Smooth muscle cell of the brain vasculature (primary cell): ENCODE measurements around the gene KMT5C.

ENCODE experiments used
- DNase-seq: peaks from one replicate; pipeline ENCODE4 v3.0.0-alpha.2; 2012; ENCODE audit warnings: low read depth, low spot score

Gene KMT5C

DNA sequence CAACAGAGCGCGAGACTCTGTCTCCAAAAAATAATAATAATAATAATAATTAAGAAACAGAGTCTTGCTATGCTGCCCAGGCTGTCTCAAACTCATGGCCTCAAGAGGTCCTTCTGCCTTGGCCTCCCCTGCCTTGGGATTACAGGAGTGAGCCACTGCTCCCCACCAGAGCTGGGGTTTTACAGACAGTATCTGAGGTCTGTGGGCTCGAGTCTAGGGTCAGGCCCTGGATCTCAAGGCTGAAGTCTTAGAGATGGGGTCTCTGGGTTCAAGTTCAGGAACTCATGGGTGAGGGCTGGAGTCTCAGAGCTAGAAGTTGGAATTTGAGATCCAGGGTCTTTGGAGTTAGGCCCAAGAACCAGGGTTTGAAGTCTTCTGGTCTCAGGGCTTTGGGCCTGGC is 27.1 kb downstream of the KMT5C start:
- no peak for DNase-seq

DNA sequence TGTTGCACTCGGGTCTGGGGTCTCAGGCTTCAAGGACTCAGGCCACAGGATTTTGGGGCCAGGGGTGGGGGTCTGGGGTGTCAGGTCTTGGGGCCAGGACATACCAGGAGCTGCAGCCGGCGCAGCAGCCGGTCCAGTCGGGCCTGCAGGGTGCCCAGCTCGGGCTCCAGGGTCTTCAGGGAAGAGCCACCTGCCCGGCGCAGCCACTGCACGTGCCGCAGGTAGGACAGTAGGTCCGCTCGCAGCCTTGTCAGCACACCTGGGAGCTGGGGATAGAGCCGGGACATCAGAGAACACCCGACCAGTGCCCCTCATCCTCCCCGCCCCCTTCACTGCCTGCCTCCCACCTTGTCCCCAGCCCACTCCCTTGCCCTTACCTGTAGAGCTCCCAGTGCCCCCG is 28.4 kb downstream of the KMT5C start:
- no peak for DNase-seq

DNA sequence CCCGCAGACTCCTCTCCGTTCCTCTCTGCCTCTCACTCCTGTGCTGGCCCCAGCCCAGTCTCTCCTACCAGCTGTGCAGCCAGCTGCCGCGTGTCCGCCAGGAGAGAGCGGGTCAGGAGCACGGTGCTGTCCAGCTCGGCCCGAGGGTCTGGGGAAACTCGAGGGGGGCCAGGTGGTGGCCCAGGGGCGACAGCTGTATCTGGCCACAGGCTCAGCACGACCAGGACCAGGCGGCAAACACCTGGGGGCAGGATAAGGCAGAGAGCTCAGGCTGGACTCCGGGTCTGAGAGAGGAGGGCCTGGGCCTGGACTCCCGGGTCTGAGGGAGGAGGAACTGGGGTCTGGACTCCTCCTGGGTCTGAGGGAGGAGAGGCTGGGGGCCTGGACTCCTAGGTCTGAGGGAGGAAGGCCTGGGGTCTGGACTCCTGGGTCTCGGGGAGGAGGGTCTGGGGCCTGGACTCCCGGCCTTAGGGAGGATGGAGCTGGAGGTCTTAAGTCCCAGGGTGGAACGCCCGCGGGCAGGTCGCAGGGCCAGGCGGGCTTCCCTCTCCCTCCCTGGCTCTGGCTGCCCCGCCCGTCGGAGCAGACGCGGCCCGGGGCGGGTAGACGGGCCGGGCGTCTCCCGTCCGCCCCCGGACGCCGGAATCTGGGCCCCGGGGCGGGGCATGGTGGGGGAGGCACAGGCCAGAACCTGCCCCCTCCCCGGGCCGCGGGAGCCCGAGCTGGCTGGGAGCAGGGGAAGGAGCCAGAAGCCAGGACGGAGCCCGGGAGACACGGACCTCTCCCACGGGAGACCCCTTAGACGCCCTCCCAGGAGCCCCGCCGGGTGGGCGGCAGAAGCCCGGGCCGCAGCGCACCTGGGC is 29.3 kb downstream of the KMT5C start:
- DNase-seq = no peak

GRCh38 chr19:55369653-55370304 is 30.1 kb downstream of the KMT5C start:
- no peak for DNase-seq

GRCh38 chr19:55370305-55370988 is 30.8 kb downstream of the KMT5C start, which contains the start of gene IL11:
IL11 (minus strand) TSS chr19:55370463; CDS start chr19:55370310, 153 bp downstream.
- DNase-seq = no peak

GRCh38 chr19:55372316-55373081 is 32.8 kb downstream of the KMT5C start:
- no peak for DNase-seq

DNA sequence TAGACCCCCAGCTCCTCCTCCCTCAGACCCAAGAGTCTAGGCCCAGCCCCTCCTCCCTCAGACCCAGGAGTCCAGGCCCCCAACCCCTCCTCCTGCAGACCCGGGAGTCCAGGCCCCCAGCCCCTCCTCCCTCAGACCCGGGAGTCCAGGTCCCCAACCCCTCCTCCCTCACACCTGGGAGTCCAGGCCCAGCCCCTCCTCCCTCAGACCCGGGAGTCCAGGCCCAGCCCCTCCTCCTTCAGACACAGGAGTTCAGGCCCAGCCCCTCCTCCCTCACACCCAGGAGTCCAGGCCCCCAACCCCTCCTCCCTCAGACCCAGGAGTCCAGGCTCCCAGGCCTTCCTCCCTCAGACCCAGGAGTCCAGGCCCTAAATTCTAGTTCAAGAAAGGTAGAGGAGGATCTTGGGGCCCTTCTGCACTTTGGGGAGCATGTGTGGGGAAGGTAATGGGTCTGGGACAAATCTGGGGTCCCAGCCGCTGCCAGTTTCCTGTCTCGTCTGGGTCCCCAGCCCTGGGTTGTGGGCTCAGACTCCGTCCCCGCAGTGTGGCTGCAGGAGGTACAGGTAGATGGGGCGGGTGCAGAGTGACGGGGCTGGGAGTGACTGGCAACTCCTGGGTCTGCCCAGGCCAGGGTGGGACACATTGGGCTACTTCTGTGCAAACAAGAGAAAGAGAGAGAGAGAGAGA is 33.8 kb downstream of the KMT5C start:
- no peak for DNase-seq

- DNase-seq = no peak
Measured at GRCh38 chr19:55373993-55374757, 34.5 kb downstream of the KMT5C start.

- DNase-seq = no peak
Measured at GRCh38 chr19:55376241-55376933, 36.7 kb downstream of the KMT5C start, which contains the start of gene TMEM190. TMEM190 (plus strand) TSS chr19:55376826; CDS start chr19:55376854, 28 bp downstream.

DNA sequence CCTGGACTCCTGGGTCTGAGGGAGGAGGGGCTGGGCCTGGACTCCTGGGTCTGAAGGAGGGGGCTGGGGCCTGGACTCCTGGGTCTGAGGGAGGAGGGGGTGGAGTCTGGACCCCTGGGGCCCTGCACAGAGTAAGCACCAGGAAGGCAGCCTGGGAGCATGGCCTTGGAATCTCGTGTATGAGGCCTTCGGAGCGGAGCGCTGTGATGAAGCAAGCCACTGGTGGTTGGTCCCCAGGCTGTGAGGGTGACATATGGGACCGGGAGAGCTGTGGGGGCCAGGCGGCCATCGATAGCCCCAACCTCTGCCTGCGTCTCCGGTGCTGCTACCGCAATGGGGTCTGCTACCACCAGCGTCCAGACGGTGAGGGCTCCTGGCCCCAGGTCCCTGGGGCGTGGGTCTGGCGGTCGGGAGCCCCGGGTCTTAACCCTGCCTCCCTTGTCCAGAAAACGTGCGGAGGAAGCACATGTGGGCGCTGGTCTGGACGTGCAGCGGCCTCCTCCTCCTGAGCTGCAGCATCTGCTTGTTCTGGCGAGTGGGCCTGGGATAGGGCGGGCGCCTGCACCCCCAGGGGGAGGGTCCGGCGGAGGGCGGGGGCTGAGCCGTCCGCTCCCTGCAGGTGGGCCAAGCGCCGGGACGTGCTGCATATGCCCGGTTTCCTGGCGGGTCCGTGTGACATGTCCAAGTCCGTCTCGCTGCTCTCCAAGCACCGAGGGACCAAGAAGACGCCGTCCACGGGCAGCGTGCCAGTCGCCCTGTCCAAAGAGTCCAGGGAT is 37.9 kb downstream of the KMT5C start:
- no peak for DNase-seq

DNA sequence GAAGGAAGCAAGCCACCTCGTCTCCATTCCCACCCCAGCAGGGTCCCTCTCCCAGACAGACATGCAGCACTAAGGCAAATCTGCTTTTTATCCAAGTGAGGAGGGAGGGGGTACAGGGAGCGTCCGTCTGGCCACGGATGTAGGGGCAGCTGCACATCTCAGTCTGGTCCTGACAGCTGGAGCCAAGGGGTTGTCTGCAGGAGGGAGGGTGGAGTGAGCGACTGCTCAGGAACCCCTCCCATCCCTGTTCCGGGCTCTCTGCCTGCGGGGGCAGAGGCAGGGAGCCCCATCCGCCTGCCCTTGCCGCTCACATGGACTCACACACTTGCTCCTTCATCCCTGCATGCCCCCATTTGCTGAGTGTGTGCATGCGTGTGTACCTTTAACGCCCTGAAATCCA is 39.5 kb downstream of the KMT5C start:
- DNase-seq = no peak

GRCh38 chr19:55382013-55382412 is 42.3 kb downstream of the KMT5C start:
- DNase-seq = no peak

- DNase-seq = no peak
Measured at GRCh38 chr19:55382522-55383054, 42.9 kb downstream of the KMT5C start.

- DNase-seq = no peak
Measured at GRCh38 chr19:55383279-55384130, 43.8 kb downstream of the KMT5C start.

DNA sequence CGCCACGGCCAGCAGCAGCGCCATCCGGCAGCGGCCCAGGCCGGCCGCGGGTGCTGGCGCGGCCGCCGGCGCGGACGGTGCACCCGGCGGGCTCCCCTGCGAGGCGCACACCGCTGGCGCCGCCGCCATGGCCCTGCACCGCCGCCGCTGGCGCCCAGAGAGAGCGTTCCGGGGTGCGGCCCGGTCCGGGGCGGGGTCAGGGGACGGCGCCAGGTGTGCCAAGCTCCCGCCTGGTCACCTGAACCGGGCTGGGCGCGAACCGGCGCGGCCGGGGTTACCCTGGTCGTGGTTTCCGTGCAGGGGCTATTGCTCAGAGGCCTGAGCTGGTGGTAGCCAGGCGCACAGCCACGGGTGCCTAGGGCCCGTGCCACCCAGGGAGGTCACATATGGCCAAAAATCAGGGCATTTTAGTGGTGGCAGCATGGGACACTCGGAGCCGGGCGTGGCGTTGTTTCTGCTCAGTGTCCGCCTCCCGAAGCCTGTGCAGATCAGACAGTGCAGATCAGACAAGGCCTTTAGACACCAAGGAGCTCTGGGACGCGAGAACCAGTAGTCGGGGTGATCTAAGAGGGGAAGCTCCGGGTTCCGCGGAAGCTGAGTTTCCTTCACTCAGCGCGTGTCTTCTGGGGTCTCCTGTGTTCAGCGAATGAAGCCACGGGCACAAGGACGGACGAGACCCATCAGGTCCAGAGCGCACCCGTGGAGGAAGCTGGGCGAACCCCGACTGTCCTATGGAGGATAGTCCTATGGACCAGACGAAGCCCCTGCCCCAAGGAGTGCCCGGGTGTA is 44.6 kb downstream of the KMT5C start, which contains the start of gene TMEM238:
TMEM238 (minus strand) TSS at position 162 of the 789 bp plus-strand sequence; CDS start at position 129, 33 bp downstream.
- DNase-seq = no peak

DNA sequence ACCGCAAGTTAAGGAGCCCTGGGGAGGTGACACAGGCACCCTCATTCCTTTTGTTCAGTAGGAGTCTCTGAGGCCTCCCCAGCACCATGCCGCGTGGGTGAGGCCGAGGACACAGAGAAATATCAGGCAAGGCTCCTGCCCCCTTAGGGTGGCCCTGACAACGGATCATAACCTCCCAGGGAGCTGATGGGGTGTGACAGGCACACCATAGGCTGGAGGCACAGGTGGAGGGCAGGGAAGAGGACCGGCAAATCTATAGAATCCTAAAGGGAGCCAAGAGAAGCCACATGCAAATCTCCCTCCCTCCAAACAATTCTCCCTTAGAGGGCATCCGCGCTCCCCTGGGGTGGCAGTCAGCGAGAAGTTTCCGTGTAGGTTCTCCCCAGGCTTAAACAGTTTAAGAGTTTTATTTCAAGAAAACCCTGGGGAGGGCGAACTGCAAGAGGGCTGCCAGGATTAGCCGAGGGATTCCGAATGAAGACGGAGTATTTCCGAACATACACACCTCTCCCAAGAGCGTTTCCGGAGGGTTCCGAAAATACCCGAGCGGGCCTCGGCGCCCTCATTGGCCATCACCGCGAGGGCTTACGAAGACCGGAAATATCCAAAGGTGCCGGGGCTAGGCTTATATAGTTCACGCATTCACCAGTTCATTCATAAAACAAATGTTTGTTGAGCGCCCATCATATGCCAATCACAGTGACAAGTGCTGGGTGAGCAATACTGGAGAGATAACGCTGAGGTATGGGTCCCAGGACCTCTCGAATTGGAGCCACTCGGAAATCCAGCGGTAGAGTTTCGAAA is 45.4 kb downstream of the KMT5C start:
- DNase-seq = peak; percentile 87
